ENCODE measurements around the gene SURF2. TPM values are rescaled to one million over a fixed set of nuclear protein-coding genes. Genes with fewer than 3 reads are reported as not detected.

The SURF2 gene
- total RNA-seq, 2 experiments from 2014 or later = 19.0 to 19.7 TPM

GRCh38 chr9:133320421-133320881 is 35.9 kb upstream of the SURF2 start:
- H3K9me3 ChIP-seq (ENCODE audit: low read length) = no peaks in the 10 kb centered on the region
- intact Hi-C loops (cut with micrococcal nuclease; ENCODE audit: unreplicated experiment) = no loop called here
- TF ChIP-seq CTCF (conservative IDR thresholded peaks at IDR 0.05; ENCODE audit: low read length) = no peak
- TF ChIP-seq EZH2phosphoT487 (IDR thresholded peaks at IDR 0.05; ENCODE audit: borderline replicate concordance, low read depth, low read length) = no peak
- H3K79me2 ChIP-seq (ENCODE audit: insufficient read depth, low read depth, low read length) = no peaks in the 10 kb centered on the region
- ChIA-PET CTCF (ENCODE audit: unreplicated experiment) (no interaction called here), POLR2A (no interaction called here)
- H3K4me2 ChIP-seq (ENCODE audit: low read length) = no peak overlapping the region
- no peak overlapping the region for H3K4me3 ChIP-seq (ENCODE audit: low read depth, low read length, poor library complexity, severe bottlenecking)
- no peaks in the 10 kb centered on the region for H3K4me1 ChIP-seq (ENCODE audit: insufficient read depth, low read length, poor library complexity, severe bottlenecking)
- BruUV-seq (replicated peaks) = no TSS peak
- no peak for DNase-seq (ENCODE audit: low spot score)
- no peak overlapping the region for H3K27ac ChIP-seq (ENCODE audit: low read depth, low read length, poor library complexity, severe bottlenecking)
- H2AFZ ChIP-seq (ENCODE audit: low read length) = no peak overlapping the region
- H4K20me1 ChIP-seq (ENCODE audit: insufficient read depth, low read length) = no peaks in the 10 kb centered on the region
- no peaks in the 10 kb centered on the region for H3K36me3 ChIP-seq (ENCODE audit: insufficient read depth, low read length)
- no peaks in the 10 kb centered on the region for H3K9me2 ChIP-seq (ENCODE audit: insufficient read depth, low read length)

- Histone ChIP-seq H3K9me2 (ENCODE audit: insufficient read depth, low read length) (no peaks in the 10 kb centered on the region), H3K79me2 (ENCODE audit: insufficient read depth, low read depth, low read length) (no peaks in the 10 kb centered on the region), H3K4me1 (ENCODE audit: insufficient read depth, low read length, poor library complexity, severe bottlenecking) (no peaks in the 10 kb centered on the region), H2AFZ (ENCODE audit: low read length) (no peak overlapping the region), H3K9me3 (ENCODE audit: low read length) (no peaks in the 10 kb centered on the region), H3K36me3 (ENCODE audit: insufficient read depth, low read length) (no peaks in the 10 kb centered on the region), H3K4me3 (ENCODE audit: low read depth, low read length, poor library complexity, severe bottlenecking) (no peak overlapping the region), H3K4me2 (ENCODE audit: low read length) (no peak overlapping the region), H4K20me1 (ENCODE audit: insufficient read depth, low read length) (no peaks in the 10 kb centered on the region), H3K27ac (ENCODE audit: low read depth, low read length, poor library complexity, severe bottlenecking) (no peak overlapping the region)
- BruUV-seq (replicated peaks) = no TSS peak
- DNase-seq (ENCODE audit: low spot score) = no peak
- ChIA-PET CTCF (ENCODE audit: unreplicated experiment) (no interaction called here), POLR2A (no interaction called here)
- intact Hi-C loops (cut with micrococcal nuclease; ENCODE audit: unreplicated experiment) = no loop called here
- TF ChIP-seq EZH2phosphoT487 (IDR thresholded peaks at IDR 0.05; ENCODE audit: borderline replicate concordance, low read depth, low read length) (no peak), CTCF (conservative IDR thresholded peaks at IDR 0.05; ENCODE audit: low read length) (no peak)
These were observed 34.9 kb upstream of the SURF2 start for GRCh38 chr9:133321411-133321935.

GRCh38 chr9:133322701-133323100 is 33.6 kb upstream of the SURF2 start:
- H3K9me2 ChIP-seq (ENCODE audit: insufficient read depth, low read length) = no peaks in the 10 kb centered on the region
- H3K27ac ChIP-seq (ENCODE audit: low read depth, low read length, poor library complexity, severe bottlenecking) = no peak overlapping the region
- no peak overlapping the region for H2AFZ ChIP-seq (ENCODE audit: low read length)
- H3K4me3 ChIP-seq (ENCODE audit: low read depth, low read length, poor library complexity, severe bottlenecking) = no peak overlapping the region
- H4K20me1 ChIP-seq (ENCODE audit: insufficient read depth, low read length) = no peaks in the 10 kb centered on the region
- H3K36me3 ChIP-seq (ENCODE audit: insufficient read depth, low read length) = no peaks in the 10 kb centered on the region
- no peak for DNase-seq (ENCODE audit: low spot score)
- H3K4me1 ChIP-seq (ENCODE audit: insufficient read depth, low read length, poor library complexity, severe bottlenecking) = no peaks in the 10 kb centered on the region
- no peaks in the 10 kb centered on the region for H3K9me3 ChIP-seq (ENCODE audit: low read length)
- ChIA-PET CTCF (ENCODE audit: unreplicated experiment) (no interaction called here), POLR2A (no interaction called here)
- no peaks in the 10 kb centered on the region for H3K79me2 ChIP-seq (ENCODE audit: insufficient read depth, low read depth, low read length)
- no peak overlapping the region for H3K4me2 ChIP-seq (ENCODE audit: low read length)
- intact Hi-C loops (cut with micrococcal nuclease; ENCODE audit: unreplicated experiment) = no loop called here
- BruUV-seq (replicated peaks) = no TSS peak
- TF ChIP-seq CTCF (conservative IDR thresholded peaks at IDR 0.05; ENCODE audit: low read length) (no peak), EZH2phosphoT487 (IDR thresholded peaks at IDR 0.05; ENCODE audit: borderline replicate concordance, low read depth, low read length) (no peak)
